ENCODE data around the gene KRTAP4-4. TPM values are rescaled to one million over a fixed set of nuclear protein-coding genes. Genes with fewer than 3 reads are reported as not detected.

The KRTAP4-4 gene
- total and polyA plus RNA-seq, 9 of the 15 experiments (the other 6 are each of a cell fraction or from before 2014, with no cell fraction given): not detected

GRCh38 chr17:41131979-41132378, 28.6 kb downstream of the KRTAP4-4 start:
- H3K27ac ChIP-seq (ENCODE audit: extremely low read depth, low read depth, low read length): no peak overlapping the region

GRCh38 chr17:41127371-41127770, 33.2 kb downstream of the KRTAP4-4 start:
- H3K79me2 ChIP-seq (ENCODE audit: control insufficient read depth, insufficient read depth, low read length): no peaks in the 10 kb centered on the region
- no peaks in the 10 kb centered on the region for H3K36me3 ChIP-seq (ENCODE audit: control insufficient read depth, insufficient read depth, low read length)
- no TSS peak for BruUV-seq (replicated peaks)
- intact Hi-C loops (cut with micrococcal nuclease): no loop called here
- FAIRE-seq: no peak
- ChIA-PET POLR2A (interaction anchor here (0.6 kb wide), 2 partner anchors 11 to 207 kb away, joined by 3 read pairs; no protein-coding TSS in a partner anchor), CTCF (ENCODE audit: low intra/inter-chr PET ratio) (no interaction called here)
- TF ChIP-seq, protein P1, sequence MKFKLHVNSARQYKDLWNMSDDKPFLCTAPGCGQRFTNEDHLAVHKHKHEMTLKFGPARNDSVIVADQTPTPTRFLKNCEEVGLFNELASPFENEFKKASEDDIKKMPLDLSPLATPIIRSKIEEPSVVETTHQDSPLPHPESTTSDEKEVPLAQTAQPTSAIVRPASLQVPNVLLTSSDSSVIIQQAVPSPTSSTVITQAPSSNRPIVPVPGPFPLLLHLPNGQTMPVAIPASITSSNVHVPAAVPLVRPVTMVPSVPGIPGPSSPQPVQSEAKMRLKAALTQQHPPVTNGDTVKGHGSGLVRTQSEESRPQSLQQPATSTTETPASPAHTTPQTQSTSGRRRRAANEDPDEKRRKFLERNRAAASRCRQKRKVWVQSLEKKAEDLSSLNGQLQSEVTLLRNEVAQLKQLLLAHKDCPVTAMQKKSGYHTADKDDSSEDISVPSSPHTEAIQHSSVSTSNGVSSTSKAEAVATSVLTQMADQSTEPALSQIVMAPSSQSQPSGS (CRISPR knock-in tag; IDR thresholded peaks at IDR 0.05): no peak
- TF ChIP-seq ARNT (IDR thresholded peaks at IDR 0.05) (no peak), HNRNPLL (IDR thresholded peaks at IDR 0.05; ENCODE audit: low read depth, low read length, poor library complexity, severe bottlenecking) (no peak), NFRKB (IDR thresholded peaks at IDR 0.05; ENCODE audit: low read depth) (no peak), ERF (CRISPR knock-in tag; IDR thresholded peaks at IDR 0.05) (no peak), GTF2F1 (IDR thresholded peaks at IDR 0.05; ENCODE audit: low read depth, low read length) (no peak)
- H3K27ac ChIP-seq (ENCODE audit: extremely low read depth, low read depth, low read length): no peak overlapping the region
- no peak for ATAC-seq
- no peaks in the 10 kb centered on the region for H3K9me3 ChIP-seq (replicated peaks; ENCODE audit: control insufficient read depth, insufficient read depth, low read depth, low read length)
- no peak overlapping the region for H3K9ac ChIP-seq (ENCODE audit: insufficient read depth in 1 of 2, low read depth in 2 of 2, low read length in 2 of 2)
- no peak for DNase-seq (ENCODE audit: extremely low read depth in 1 of 4, low spot score in 3 of 4)
- no peaks in the 10 kb centered on the region for H4K20me1 ChIP-seq (replicated peaks; ENCODE audit: control insufficient read depth, insufficient read depth, low read length)
- WGBS (ENCODE audit: insufficient coverage, low coverage, missing lambda C conversion rate): 0% methylated on average over 1 of the region's 1 CpG
- in situ Hi-C loops (cut with MboI): no loop called here
- no peaks in the 10 kb centered on the region for H3K4me1 ChIP-seq (replicated peaks in 1 of 2; ENCODE audit: control insufficient read depth in 2 of 2, insufficient read depth in 2 of 2, low read length in 2 of 2)
- no peaks in the 10 kb centered on the region for H3K27me3 ChIP-seq (ENCODE audit: control insufficient read depth in 2 of 2, insufficient read depth in 2 of 2, low read length in 2 of 2)
- no peak overlapping the region for H2AFZ ChIP-seq (ENCODE audit: low read depth, low read length)
- no peak overlapping the region for H3K4me3 ChIP-seq
- no peak overlapping the region for H3K4me2 ChIP-seq (ENCODE audit: insufficient read depth, low read length)
- H3K9me1 ChIP-seq (ENCODE audit: control insufficient read depth, insufficient read depth, low read length): no peaks in the 10 kb centered on the region

More at GRCh38 chr17:41131979-41132378, 28.6 kb downstream of the KRTAP4-4 start:
- H2AFZ ChIP-seq (ENCODE audit: low read depth, low read length): no peak overlapping the region
- no peak overlapping the region for H3K4me2 ChIP-seq (ENCODE audit: insufficient read depth, low read length)
- no peak overlapping the region for H3K4me3 ChIP-seq
- in situ Hi-C loops (cut with MboI) (no loop called here), intact Hi-C loops (cut with micrococcal nuclease) (no loop called here)
- no peaks in the 10 kb centered on the region for H3K4me1 ChIP-seq (replicated peaks in 1 of 2; ENCODE audit: control insufficient read depth in 2 of 2, insufficient read depth in 2 of 2, low read length in 2 of 2)
- H3K79me2 ChIP-seq (ENCODE audit: control insufficient read depth, insufficient read depth, low read length): no peaks in the 10 kb centered on the region
- ChIA-PET POLR2A (no interaction called here), CTCF (ENCODE audit: low intra/inter-chr PET ratio) (no interaction called here)
- no peaks in the 10 kb centered on the region for H3K9me3 ChIP-seq (replicated peaks; ENCODE audit: control insufficient read depth, insufficient read depth, low read depth, low read length)
- H3K9ac ChIP-seq (ENCODE audit: insufficient read depth in 1 of 2, low read depth in 2 of 2, low read length in 2 of 2): no peak overlapping the region
- 5% methylated on average over 3 of the region's 3 CpGs for WGBS (ENCODE audit: insufficient coverage, low coverage, missing lambda C conversion rate)
- H3K27me3 ChIP-seq (ENCODE audit: control insufficient read depth in 2 of 2, insufficient read depth in 2 of 2, low read length in 2 of 2): no peaks in the 10 kb centered on the region
- DNase-seq (ENCODE audit: extremely low read depth in 1 of 4, low spot score in 3 of 4): no peak
- no peak for TF ChIP-seq ZNF444 (CRISPR knock-in tag; IDR thresholded peaks at IDR 0.05)
- no peak for TF ChIP-seq ZNF347 (CRISPR knock-in tag; IDR thresholded peaks at IDR 0.05; ENCODE audit: low read depth)
- ATAC-seq: no peak
- no peaks in the 10 kb centered on the region for H3K9me1 ChIP-seq (ENCODE audit: control insufficient read depth, insufficient read depth, low read length)
- FAIRE-seq: no peak
- no TSS peak for BruUV-seq (replicated peaks)
- H4K20me1 ChIP-seq (replicated peaks; ENCODE audit: control insufficient read depth, insufficient read depth, low read length): no peaks in the 10 kb centered on the region
- no peaks in the 10 kb centered on the region for H3K36me3 ChIP-seq (ENCODE audit: control insufficient read depth, insufficient read depth, low read length)

Data from K562 (cell line).